CD4-positive, alpha-beta T cell (primary cell): ENCODE results near the gene TMEM43. TPM values are rescaled to one million over a fixed set of nuclear protein-coding genes. Genes with fewer than 3 reads are reported as not detected.

ENCODE experiments used
- ATAC-seq: fragments of 200-7000 bp; cut with Tn5 transposase; one replicate; pipeline ENCODE4 v1.10.0; 2022; ENCODE audit warnings: mild to moderate bottlenecking; ENCODE audit not compliant: poor library complexity
- CTCF ChIA-PET: fragments of 350-600 bp; sonication (Branson Sonifier 250); formaldehyde crosslinking; loops from one replicate; lab custom pipeline; 2021; ENCODE audit warnings: antibody characterized with exemption, inconsistent platforms; lab: Charles Lee
- POLR2A ChIA-PET: fragments of 350-600 bp; sonication (Branson Sonifier 250); formaldehyde crosslinking; loops from one replicate; lab custom pipeline; 2021; ENCODE audit warnings: antibody characterized with exemption, inconsistent platforms; lab: Charles Lee
- DNase-seq, 14 experiments: peaks; one replicate each; pipeline ENCODE4 v3.0.0-alpha.2; 2013 to 2020; ENCODE audit warnings: mixed read lengths in 2 of 14
- H3K27ac ChIP-seq, 2 donors: one replicate each; pipeline versions ENCODE4 v1.5.1 to v1.7.0; 2013; ENCODE audit warnings: low read length in 2 of 2, low read depth in 1 of 2, mild to moderate bottlenecking in 1 of 2
- H3K27me3 ChIP-seq, 2 experiments: 1 replicate in 1 of 2; 2 replicates in 1 of 2; pipeline versions ENCODE4 v1.6.1 to v1.7.0; 2013; ENCODE audit warnings: low read length in 2 of 2, control low read depth in 1 of 2, mild to moderate bottlenecking in 1 of 2, moderate library complexity in 1 of 2; ENCODE audit not compliant: insufficient read depth in 2 of 2, control insufficient read depth in 1 of 2
- H3K36me3 ChIP-seq: one replicate; pipeline ENCODE4 v1.6.1; 2013; ENCODE audit warnings: low read length, control low read depth; ENCODE audit not compliant: insufficient read depth
- H3K4me1 ChIP-seq: one replicate; pipeline ENCODE4 v1.6.1; 2013; ENCODE audit warnings: low read length, control low read depth; ENCODE audit not compliant: insufficient read depth
- H3K4me3 ChIP-seq: one replicate; pipeline ENCODE4 v1.5.1; 2013; ENCODE audit warnings: mild to moderate bottlenecking, low read length, moderate library complexity
- H3K9me3 ChIP-seq, 2 experiments: 1 replicate in 1 of 2; 2 replicates in 1 of 2; pipeline versions ENCODE4 v1.6.1 to v1.7.0; 2013; ENCODE audit warnings: low read length in 2 of 2, mild to moderate bottlenecking in 2 of 2, control low read depth in 1 of 2, moderate library complexity in 1 of 2; ENCODE audit not compliant: control insufficient read depth in 1 of 2, insufficient read depth in 1 of 2
- H3K27ac Mint-ChIP-seq: one replicate; pipeline ENCODE4 v1.8.0; 2020; ENCODE audit warnings: mixed read lengths
- H3K27me3 Mint-ChIP-seq: one replicate; pipeline ENCODE4 v1.8.0; 2021; ENCODE audit warnings: mixed read lengths
- H3K36me3 Mint-ChIP-seq: one replicate; pipeline ENCODE4 v1.8.0; 2021; ENCODE audit warnings: low read depth, mixed read lengths
- H3K4me1 Mint-ChIP-seq: one replicate; pipeline ENCODE4 v1.8.0; 2021; ENCODE audit warnings: low read depth, mixed read lengths
- H3K4me3 Mint-ChIP-seq: one replicate; pipeline ENCODE4 v1.8.0; 2020; ENCODE audit warnings: mild to moderate bottlenecking, mixed read lengths
- H3K9me3 Mint-ChIP-seq: one replicate; pipeline ENCODE4 v1.8.0; 2020; ENCODE audit warnings: mixed read lengths
- CTCF ChIP-seq: fragments of 200-600 bp; IDR thresholded peaks from one replicate; pipeline ENCODE4 v1.8.0; 2022; ENCODE audit warnings: antibody characterized with exemption, mild to moderate bottlenecking
- intact Hi-C, 2 experiments: fragments of 100-400 bp; cut with DNase I in 1 of 2; cut with micrococcal nuclease in 1 of 2; formaldehyde crosslinking; loops; one replicate each; pipeline versions ENCODE4 v1.15.1 to v1.9.0; 2023 to 2025; cut with DNase I, micrococcal nuclease
- total RNA-seq, 174 experiments: library from RNA in 2 of 174; stranded (reverse) in 2 of 174; gene quantifications; one replicate each; pipeline ENCODE4 v1.2.3 and lab custom pipeline; 2021 to 2026

TMEM43 gene
- total RNA-seq, 2 experiments from 2014 or later = 24.8 to 27.6 TPM

- H3K4me1 Mint-ChIP-seq = peaks cover 11% of the 10 kb centered on the region
- no peak overlapping the region for H3K4me3 Mint-ChIP-seq
- CTCF ChIA-PET = no interaction called here
- H3K36me3 Mint-ChIP-seq = peaks cover 92% of the 10 kb centered on the region
- no peak overlapping the region for H3K4me3 ChIP-seq
- TF ChIP-seq CTCF = no peak
- peaks cover 97% of the 10 kb centered on the region for H3K36me3 ChIP-seq
- no peaks in the 10 kb centered on the region for H3K9me3 ChIP-seq
- peaks cover 3% of the 10 kb centered on the region for H3K4me1 ChIP-seq
- no peak overlapping the region for H3K27ac ChIP-seq
- H3K27me3 ChIP-seq = no peaks in the 10 kb centered on the region
- POLR2A ChIA-PET = interaction anchor here (1.0 to 1.3 kb wide), 2 partner anchors 10 to 30 kb away, joined by 4 read pairs; partner anchors contain the start of genes CHCHD4 and TMEM43
- ATAC-seq = no peak
- no peaks in the 10 kb centered on the region for H3K9me3 Mint-ChIP-seq
- no peaks in the 10 kb centered on the region for H3K27me3 Mint-ChIP-seq
- no peak for DNase-seq
- no peak overlapping the region for H3K27ac Mint-ChIP-seq
- intact Hi-C loops = no loop called here
Measured at GRCh38 chr3:14154895-14155440, 30.1 kb downstream of the TMEM43 start.

GRCh38 chr3:14156201-14156600 lies 31.3 kb downstream of the TMEM43 start:
- no peaks in the 10 kb centered on the region for H3K9me3 Mint-ChIP-seq
- Histone ChIP-seq H3K4me1 (peaks cover 3% of the 10 kb centered on the region), H3K4me3 (no peak overlapping the region), H3K27ac (no peak overlapping the region), H3K27me3 (no peaks in the 10 kb centered on the region), H3K36me3 (peaks cover 97% of the 10 kb centered on the region), H3K9me3 (peaks cover 0 to 6% of the 10 kb centered on the region in 2 experiments)
- ChIA-PET POLR2A (interaction anchor here (1.3 kb wide), 1 partner anchor 31 kb away, joined by 4 read pairs; the partner anchor contains the start of genes CHCHD4 and TMEM43), CTCF (no interaction called here)
- H3K36me3 Mint-ChIP-seq = peaks cover 92% of the 10 kb centered on the region
- intact Hi-C loops = loop anchor here in 1 of 2 experiments (2.0 kb wide), 1 partner anchor 19 kb away; no protein-coding TSS in a partner anchor
- peak overlapping the region; percentile 49 for H3K27ac Mint-ChIP-seq
- DNase-seq (no peak), ATAC-seq (no peak)
- peaks cover 11% of the 10 kb centered on the region for H3K4me1 Mint-ChIP-seq
- H3K27me3 Mint-ChIP-seq = no peaks in the 10 kb centered on the region
- no peak for TF ChIP-seq CTCF
- no peak overlapping the region for H3K4me3 Mint-ChIP-seq

GRCh38 chr3:14156843-14157561 lies 32.1 kb downstream of the TMEM43 start:
- Histone ChIP-seq H3K4me1 (peaks cover 3% of the 10 kb centered on the region), H3K9me3 (peaks cover 0 to 12% of the 10 kb centered on the region in 2 experiments), H3K27ac (no peak overlapping the region), H3K36me3 (peaks cover 97% of the 10 kb centered on the region), H3K27me3 (no peaks in the 10 kb centered on the region), H3K4me3 (no peak overlapping the region)
- H3K4me3 Mint-ChIP-seq = no peak overlapping the region
- H3K9me3 Mint-ChIP-seq = peaks cover 4% of the 10 kb centered on the region
- H3K27ac Mint-ChIP-seq = peak overlapping the region; percentile 49
- H3K4me1 Mint-ChIP-seq = peaks cover 11% of the 10 kb centered on the region
- ChIA-PET POLR2A (interaction anchor here (1.7 kb wide), 1 partner anchor 22 kb away, joined by 5 read pairs; the partner anchor contains the start of genes LSM3 and XPC), CTCF (interaction anchor here (0.9 to 1.2 kb wide), 2 partner anchors 11 to 14 kb away, joined by 3 read pairs; no protein-coding TSS in a partner anchor)
- DNase-seq (no peak), ATAC-seq (no peak)
- no peaks in the 10 kb centered on the region for H3K27me3 Mint-ChIP-seq
- H3K36me3 Mint-ChIP-seq = peaks cover 100% of the 10 kb centered on the region
- intact Hi-C loops = loop anchor here in 1 of 2 experiments (2.0 kb wide), 1 partner anchor 18 kb away; no protein-coding TSS in a partner anchor
- TF ChIP-seq CTCF = no peak
